Activated CD4-positive, alpha-beta memory T cell treated with anti-CD3 and anti-CD28 coated beads for 36 hours (primary cell): Measurements from ENCODE around the gene PACSIN1. TPM values are rescaled to one million over a fixed set of nuclear protein-coding genes. Genes with fewer than 3 reads are reported as not detected.

Experiments used
- CTCF ChIA-PET: fragments of 350-600 bp; sonication (Branson Sonifier 250); formaldehyde crosslinking; loops from one replicate; lab custom pipeline; 2021; ENCODE audit warnings: antibody characterized with exemption, inconsistent platforms; lab: Charles Lee
- POLR2A ChIA-PET: fragments of 350-600 bp; sonication (Branson Sonifier 250); formaldehyde crosslinking; loops from one replicate; lab custom pipeline; 2021; ENCODE audit warnings: antibody characterized with exemption; lab: Charles Lee
- DNase-seq: peaks from one replicate; pipeline ENCODE4 v3.0.0-alpha.2; 2020
- H3K27ac Mint-ChIP-seq: one replicate; pipeline ENCODE4 v1.8.0; 2021; ENCODE audit warnings: mixed read lengths
- H3K27me3 Mint-ChIP-seq: one replicate; pipeline ENCODE4 v1.8.0; 2021; ENCODE audit warnings: mixed read lengths
- H3K36me3 Mint-ChIP-seq: one replicate; pipeline ENCODE4 v1.8.0; 2021; ENCODE audit warnings: mixed read lengths
- H3K4me1 Mint-ChIP-seq: one replicate; pipeline ENCODE4 v1.8.0; 2021; ENCODE audit warnings: low read depth, mixed read lengths
- H3K4me3 Mint-ChIP-seq: one replicate; pipeline ENCODE4 v1.8.0; 2021; ENCODE audit warnings: mild to moderate bottlenecking, mixed read lengths
- H3K9me3 Mint-ChIP-seq: one replicate; pipeline ENCODE4 v1.8.0; 2021; ENCODE audit warnings: mixed read lengths
- intact Hi-C: fragments of 100-400 bp; cut with micrococcal nuclease; formaldehyde crosslinking; loops from one replicate; pipeline ENCODE4 v1.15.1; 2023
- total RNA-seq, 2 experiments: library from RNA; stranded (reverse); gene quantifications; one replicate each; pipeline ENCODE4 v1.2.3, GENCODE V29; 2021

PACSIN1 gene
- total RNA-seq, 2 experiments from 2014 or later: 0.10 to 0.40 TPM

DNA sequence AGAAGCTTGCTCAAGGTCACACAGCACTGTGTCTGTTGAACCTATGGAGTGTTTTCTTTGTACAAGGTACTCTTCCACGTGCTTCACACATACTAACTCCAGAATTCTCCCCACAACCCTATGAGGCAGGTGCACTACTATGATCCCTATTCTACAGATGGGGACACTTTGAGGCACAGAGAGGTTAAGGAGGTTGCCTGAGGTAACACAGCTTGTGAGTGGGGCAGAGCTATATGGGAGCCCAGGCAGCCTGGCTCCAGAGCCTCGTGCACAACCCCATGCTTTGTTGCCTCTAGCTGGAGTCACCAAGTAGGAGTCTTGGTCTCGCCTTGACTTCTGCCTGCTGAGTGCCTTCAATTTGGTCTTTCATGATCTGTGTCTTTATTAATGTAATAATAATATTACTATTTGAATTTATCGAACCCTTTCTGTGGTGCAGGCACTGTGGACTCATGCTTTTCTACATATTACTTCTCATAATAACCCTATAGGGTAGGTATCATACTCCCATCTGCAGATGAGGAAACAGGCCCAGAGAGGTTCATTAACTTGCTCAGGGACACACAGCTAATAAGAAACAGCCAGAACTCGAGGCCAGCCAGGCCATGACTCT, 103.6 kb downstream of the PACSIN1 start:
- Mint-ChIP-seq H3K9me3 (no peaks in the 10 kb centered on the region), H3K4me3 (no peak overlapping the region), H3K4me1 (no peaks in the 10 kb centered on the region), H3K27me3 (peaks cover 2% of the 10 kb centered on the region), H3K36me3 (no peaks in the 10 kb centered on the region), H3K27ac (no peak overlapping the region)
- DNase-seq: no peak
- POLR2A ChIA-PET: no interaction called here
- intact Hi-C loops: no loop called here
- CTCF ChIA-PET: no interaction called here

DNA sequence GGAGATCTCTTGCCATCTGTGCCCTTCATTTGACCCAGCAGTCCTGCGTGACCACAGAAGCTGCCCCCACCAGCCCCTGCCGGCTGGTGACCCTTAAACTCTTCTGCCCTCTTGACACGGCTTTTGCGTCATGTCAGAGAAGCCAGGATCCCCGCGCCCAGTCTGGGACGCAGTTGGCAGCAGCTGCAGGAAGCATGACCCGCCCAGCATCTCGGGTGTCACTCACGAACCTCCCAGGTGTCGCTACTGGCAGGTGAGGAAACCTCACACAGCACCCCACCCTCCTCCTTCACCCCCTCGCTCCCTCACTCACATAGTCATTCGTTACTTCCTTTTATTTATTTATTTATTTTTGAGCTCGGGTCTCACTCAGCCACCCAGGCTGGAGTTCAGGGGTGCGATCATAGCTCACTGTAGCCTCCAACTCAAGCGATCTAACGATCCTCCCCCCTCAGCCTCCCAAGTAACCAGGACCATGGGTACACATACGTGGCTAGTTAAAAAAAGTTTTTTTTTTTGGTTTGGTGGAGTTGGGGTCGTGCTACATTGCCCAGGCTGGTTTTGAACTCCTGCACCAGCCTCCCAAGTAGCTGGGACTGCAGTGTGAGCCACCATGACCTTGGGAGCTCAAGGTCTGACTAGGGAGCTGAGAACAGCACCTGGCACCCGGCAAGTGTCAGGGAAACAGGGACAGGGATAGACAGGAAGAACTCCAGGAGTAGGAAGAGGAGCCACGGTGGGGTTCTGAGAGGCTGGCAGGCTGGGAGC, 104.4 kb downstream of the PACSIN1 start:
- CTCF ChIA-PET: no interaction called here
- intact Hi-C loops: no loop called here
- no peaks in the 10 kb centered on the region for H3K36me3 Mint-ChIP-seq
- no peak overlapping the region for H3K27ac Mint-ChIP-seq
- POLR2A ChIA-PET: no interaction called here
- DNase-seq: no peak
- no peak overlapping the region for H3K4me3 Mint-ChIP-seq
- H3K4me1 Mint-ChIP-seq: no peaks in the 10 kb centered on the region
- H3K9me3 Mint-ChIP-seq: no peaks in the 10 kb centered on the region
- peaks cover 2% of the 10 kb centered on the region for H3K27me3 Mint-ChIP-seq

DNA sequence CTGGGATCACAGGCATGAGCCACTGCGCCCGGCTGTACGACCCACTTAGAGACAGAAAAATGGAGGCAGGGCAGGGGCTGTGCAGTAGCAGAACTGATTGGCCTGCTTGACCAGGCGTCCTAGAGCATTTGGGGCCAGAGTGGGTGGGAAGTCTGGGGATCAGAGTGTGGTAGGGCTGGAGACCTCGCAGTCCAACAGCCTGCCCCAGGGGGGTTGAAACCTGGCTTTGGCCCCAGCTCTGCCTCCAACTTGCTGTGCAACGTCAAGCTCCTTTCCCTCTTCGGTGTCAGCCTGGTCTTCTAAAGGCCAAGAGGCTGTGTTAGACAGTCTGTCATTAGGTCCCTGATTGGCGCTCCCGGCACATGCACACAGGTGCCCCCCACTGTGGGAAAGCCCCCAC, 105.5 kb downstream of the PACSIN1 start:
- ChIA-PET POLR2A (no interaction called here), CTCF (interaction anchor here (0.7 kb wide), 1 partner anchor 233 kb away, joined by 4 read pairs; no protein-coding TSS in a partner anchor)
- Mint-ChIP-seq H3K27ac (no peak overlapping the region), H3K4me1 (no peaks in the 10 kb centered on the region), H3K36me3 (no peaks in the 10 kb centered on the region), H3K27me3 (peaks cover 2% of the 10 kb centered on the region), H3K4me3 (no peak overlapping the region), H3K9me3 (no peaks in the 10 kb centered on the region)
- no peak for DNase-seq
- intact Hi-C loops: no loop called here

DNA sequence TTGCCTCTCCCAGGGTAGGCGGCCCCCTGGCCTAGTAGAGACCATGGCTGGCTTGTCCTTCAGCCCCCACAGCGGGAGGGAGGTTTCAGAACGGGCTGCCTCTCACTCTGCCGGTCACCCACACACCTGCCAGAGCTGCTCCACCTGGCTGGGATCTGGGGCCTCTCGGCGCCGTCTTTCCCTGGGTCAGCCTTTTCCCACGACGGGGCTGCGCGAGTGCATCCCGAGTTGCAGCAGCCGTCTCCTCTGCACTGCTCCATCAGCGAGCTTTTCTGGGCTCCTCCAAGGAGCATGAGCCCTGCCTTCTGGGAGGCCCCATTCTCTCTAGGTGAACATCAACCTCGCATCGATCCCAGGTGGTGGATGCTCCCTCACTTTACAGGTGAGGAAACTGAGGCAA, 106.1 kb downstream of the PACSIN1 start:
- ChIA-PET CTCF (no interaction called here), POLR2A (no interaction called here)
- Mint-ChIP-seq H3K36me3 (no peaks in the 10 kb centered on the region), H3K9me3 (no peaks in the 10 kb centered on the region), H3K4me3 (no peak overlapping the region), H3K4me1 (no peaks in the 10 kb centered on the region), H3K27ac (no peak overlapping the region), H3K27me3 (peaks cover 2% of the 10 kb centered on the region)
- intact Hi-C loops: no loop called here
- no peak for DNase-seq

DNA sequence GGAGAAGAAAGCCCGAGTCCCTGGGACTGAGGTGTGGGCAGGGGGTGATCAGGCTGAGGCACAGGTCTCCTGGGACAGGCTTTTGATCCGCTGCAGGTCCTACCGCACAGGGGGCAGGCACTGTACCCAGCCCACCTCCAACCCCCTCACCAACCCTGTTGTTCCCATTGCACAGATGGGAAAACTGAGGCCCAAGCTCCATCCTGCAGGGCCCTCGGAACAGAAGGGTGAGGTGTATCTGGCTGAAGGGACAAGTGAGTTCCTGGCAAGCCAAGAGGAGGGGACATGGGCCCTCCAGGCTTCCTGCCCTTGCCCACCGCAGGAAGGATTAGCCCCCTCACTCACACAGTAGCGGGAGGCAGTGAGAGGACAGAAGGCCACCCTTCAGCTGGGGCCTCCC, 106.7 kb downstream of the PACSIN1 start:
- H3K36me3 Mint-ChIP-seq: no peaks in the 10 kb centered on the region
- H3K27ac Mint-ChIP-seq: no peak overlapping the region
- ChIA-PET POLR2A (no interaction called here), CTCF (no interaction called here)
- intact Hi-C loops: no loop called here
- no peak overlapping the region for H3K4me3 Mint-ChIP-seq
- H3K4me1 Mint-ChIP-seq: no peaks in the 10 kb centered on the region
- DNase-seq: no peak
- H3K9me3 Mint-ChIP-seq: no peaks in the 10 kb centered on the region
- peaks cover 2% of the 10 kb centered on the region for H3K27me3 Mint-ChIP-seq

DNA sequence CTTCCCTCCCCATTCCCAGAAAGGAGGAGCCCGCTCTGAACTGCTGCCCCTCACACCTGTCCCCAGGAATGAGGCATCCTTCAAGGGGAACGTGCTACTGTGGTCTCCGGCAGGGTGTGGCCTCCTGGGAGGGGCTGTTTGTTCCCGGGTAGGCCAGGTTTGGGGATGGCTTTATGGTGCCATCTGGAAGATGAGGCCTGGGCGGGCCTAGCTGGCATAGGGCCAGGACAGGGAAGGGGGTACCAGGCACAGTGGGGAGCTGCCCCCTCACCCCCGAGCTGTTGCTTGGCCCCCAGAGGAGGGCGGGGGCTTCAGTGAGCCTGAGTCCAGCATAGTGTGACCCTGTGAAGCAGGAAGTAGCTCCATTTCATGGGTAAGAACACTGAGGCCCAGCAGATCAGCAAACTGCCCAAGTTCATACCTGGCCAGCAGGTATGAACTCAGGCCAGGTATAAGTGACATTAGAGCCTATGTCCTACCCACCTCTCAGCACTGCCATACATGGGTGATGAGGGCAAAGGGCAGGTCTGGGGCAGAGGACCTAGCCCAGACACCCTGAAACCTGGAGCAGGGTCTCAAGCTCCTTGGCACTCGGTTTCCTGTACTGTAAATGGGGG, 107.8 kb downstream of the PACSIN1 start:
- H3K4me1 Mint-ChIP-seq: no peaks in the 10 kb centered on the region
- POLR2A ChIA-PET: no interaction called here
- no peaks in the 10 kb centered on the region for H3K36me3 Mint-ChIP-seq
- no peak overlapping the region for H3K4me3 Mint-ChIP-seq
- peaks cover 2% of the 10 kb centered on the region for H3K27me3 Mint-ChIP-seq
- CTCF ChIA-PET: interaction anchor here (1.3 kb wide), 1 partner anchor 114 kb away, joined by 3 read pairs; no protein-coding TSS in a partner anchor
- no peaks in the 10 kb centered on the region for H3K9me3 Mint-ChIP-seq
- no peak overlapping the region for H3K27ac Mint-ChIP-seq
- no peak for DNase-seq
- intact Hi-C loops: no loop called here

DNA sequence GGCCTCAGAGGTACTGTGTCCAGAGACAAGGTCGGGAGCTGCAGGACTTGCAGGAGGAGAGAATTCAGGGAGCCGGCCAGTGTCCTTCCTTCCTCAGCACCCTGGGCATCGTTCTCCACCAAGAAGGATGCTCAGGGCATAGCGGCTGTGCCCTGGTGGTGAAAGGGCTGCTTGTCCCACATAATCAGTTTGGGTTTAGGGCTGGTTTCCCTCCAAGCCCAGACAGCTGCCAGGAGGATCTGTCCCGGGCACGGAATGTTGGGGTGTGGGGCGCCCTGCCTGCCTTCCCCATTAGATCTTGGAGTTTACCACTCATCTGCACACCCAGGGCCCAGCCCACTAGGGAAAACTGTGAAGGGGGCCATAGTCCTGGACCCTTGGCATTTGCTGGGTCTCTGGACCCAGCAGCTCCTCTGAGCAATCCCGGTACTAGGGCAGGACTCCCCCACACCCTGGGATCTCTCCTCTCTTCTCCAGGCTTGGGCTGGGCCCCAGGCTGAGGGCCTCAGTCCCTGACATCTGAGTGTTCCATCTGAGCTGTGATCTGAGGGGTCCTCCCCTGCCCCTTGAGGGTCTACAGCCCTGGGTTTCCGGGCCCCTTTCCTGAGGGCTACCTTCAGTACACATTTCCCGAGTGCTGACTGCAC, 108.9 kb downstream of the PACSIN1 start:
- no peaks in the 10 kb centered on the region for H3K4me1 Mint-ChIP-seq

DNA sequence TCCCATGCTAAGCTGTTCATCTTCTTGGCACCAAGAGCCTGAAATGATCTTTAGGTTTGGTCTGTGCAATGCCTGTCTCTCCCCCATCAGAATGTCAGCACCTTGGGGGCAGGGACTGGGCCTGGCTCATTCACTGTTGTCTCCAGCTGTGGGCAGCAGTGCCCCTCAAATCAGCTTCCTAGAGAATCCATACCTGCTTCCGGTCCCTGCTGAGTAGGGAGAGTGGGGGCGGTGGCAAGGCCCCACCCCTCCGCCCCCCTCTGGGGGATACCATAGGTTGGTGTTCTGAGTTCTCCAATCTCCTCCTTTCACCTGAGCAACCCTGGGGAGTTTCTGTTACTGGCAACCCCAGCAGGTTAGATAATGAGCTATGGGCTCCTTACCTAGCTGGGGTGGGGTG, 109.5 kb downstream of the PACSIN1 start:
- POLR2A ChIA-PET: no interaction called here
- Mint-ChIP-seq H3K36me3 (no peaks in the 10 kb centered on the region), H3K4me3 (no peak overlapping the region), H3K27me3 (peaks cover 2% of the 10 kb centered on the region), H3K4me1 (no peaks in the 10 kb centered on the region), H3K9me3 (no peaks in the 10 kb centered on the region), H3K27ac (no peak overlapping the region)
- CTCF ChIA-PET: no interaction called here
- intact Hi-C loops: no loop called here
- no peak for DNase-seq

More for the DNA sequence above, 108.9 kb downstream of the PACSIN1 start:
- H3K9me3 Mint-ChIP-seq: no peaks in the 10 kb centered on the region
- H3K36me3 Mint-ChIP-seq: no peaks in the 10 kb centered on the region
- intact Hi-C loops: no loop called here
- DNase-seq: no peak
- H3K27me3 Mint-ChIP-seq: peaks cover 2% of the 10 kb centered on the region
- no peak overlapping the region for H3K4me3 Mint-ChIP-seq
- ChIA-PET POLR2A (no interaction called here), CTCF (no interaction called here)
- H3K27ac Mint-ChIP-seq: no peak overlapping the region

DNA sequence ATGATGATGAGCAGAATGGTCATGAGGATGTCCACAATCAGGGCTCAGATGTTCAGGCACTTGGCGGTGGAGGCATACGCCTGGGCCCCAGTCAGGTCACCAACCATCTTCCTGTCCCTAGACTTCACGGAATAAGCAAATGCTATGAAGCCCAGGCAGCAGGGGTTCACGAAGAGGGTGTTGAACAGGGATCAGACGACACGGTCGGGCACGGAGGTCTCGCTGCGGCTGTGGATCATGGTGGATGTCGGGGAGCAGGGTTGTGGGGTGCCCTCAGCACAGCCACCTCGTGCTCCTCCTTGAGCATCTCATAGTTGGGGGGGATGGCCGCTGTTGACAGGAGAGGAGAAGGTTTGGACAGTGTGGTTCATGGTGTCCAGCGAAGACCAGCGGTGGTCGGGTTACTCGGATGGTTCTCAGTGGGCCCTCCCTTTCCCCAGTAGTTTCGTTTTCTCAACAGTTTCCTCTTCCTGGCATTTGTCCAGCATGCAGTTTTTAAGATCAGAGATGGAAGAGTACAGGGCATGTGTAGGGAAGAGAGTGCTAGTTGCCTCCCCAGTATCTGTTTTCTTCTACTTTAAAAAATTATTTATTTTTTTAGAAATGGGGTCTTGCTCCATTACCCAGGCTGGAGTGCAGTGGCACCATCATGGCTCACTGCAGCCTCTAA, 110.5 kb downstream of the PACSIN1 start:
- no peaks in the 10 kb centered on the region for H3K27me3 Mint-ChIP-seq
- intact Hi-C loops: no loop called here
- H3K36me3 Mint-ChIP-seq: no peaks in the 10 kb centered on the region
- ChIA-PET CTCF (no interaction called here), POLR2A (no interaction called here)
- H3K4me1 Mint-ChIP-seq: no peaks in the 10 kb centered on the region
- H3K9me3 Mint-ChIP-seq: no peaks in the 10 kb centered on the region
- no peak overlapping the region for H3K27ac Mint-ChIP-seq
- H3K4me3 Mint-ChIP-seq: no peak overlapping the region
- no peak for DNase-seq

DNA sequence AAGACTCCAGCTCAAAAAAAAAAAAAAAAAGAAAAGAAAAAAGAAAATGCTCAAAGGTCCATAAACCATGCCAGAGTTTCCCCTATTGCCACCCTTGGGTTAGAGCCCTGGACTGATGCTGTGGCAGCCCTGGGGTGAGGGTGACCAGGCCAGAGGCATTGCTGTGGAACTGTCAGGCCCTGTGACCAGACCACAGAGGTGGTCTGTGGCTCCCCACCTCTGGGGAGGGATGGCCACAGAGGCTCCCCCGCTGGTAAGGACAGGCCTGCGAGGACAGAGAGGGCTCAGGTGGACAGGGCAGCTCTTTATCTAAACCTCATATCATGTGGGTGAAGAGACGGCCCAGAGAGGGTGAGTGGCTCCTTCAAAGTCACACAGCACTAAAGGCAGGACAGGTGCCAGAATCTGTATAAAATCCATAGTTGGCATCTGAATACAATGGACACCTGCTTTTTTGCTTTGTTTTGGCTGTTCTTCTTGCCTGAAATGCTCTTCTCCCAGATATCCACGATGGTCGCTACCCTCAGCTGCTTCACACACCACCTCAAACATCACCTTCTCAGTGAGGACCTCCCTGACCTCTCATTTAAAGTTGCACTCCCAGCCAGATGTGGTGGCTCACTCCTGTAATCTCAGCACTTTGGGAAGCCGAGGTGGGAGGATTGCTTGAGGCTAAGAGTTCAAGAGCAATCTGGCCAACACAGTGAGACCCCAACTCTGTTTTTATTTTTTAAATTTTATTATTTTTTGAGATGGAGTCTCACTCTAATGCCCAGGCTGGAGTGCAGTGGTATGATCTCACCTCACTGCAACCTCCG, 112.8 kb downstream of the PACSIN1 start:
- CTCF ChIA-PET: no interaction called here
- intact Hi-C loops: no loop called here
- no peak overlapping the region for H3K4me3 Mint-ChIP-seq
- no peak for DNase-seq
- POLR2A ChIA-PET: no interaction called here
- no peaks in the 10 kb centered on the region for H3K27me3 Mint-ChIP-seq
- no peak overlapping the region for H3K27ac Mint-ChIP-seq
- H3K4me1 Mint-ChIP-seq: no peaks in the 10 kb centered on the region
- no peaks in the 10 kb centered on the region for H3K36me3 Mint-ChIP-seq
- no peaks in the 10 kb centered on the region for H3K9me3 Mint-ChIP-seq

DNA sequence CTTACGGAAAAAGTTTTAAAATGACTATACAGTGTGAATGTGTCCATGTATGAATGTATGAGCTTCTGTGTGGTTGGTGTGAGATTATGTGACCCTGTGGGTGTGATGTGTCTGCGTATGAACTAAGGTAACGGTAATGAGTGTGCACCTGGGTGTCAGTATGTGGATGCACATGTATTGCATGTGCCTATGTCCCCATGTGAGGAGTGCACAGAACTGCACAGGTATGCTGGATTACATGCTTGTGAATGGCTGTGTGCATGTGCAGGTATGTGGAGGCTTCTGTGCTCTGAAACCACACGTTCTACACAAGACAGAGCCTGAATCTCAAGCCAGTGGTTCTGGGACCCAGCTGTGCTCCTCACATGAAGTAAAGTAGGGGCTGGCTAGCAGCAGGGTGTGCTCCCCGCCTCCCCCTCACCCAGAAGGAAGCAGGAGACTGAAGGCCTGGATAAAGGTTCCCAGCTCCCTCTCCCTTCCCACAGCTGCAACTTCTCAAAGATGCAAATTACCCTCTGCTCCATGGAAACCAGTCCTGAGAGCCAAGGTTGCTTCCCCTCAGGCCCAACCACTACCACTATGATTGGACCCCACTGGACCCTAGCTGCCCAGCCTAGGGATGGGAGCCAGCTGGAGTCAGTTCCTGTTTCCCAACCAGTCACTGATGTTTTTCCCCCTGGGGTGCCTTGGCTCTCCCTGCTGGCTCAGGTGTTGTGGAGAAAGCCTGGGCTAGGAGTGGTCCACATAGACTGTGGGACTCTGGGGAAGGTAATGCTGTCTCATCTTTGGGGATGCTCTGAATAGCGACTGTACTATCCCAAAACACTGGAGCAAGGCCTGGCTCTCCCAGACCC, 115.1 kb downstream of the PACSIN1 start:
- Mint-ChIP-seq H3K36me3 (no peaks in the 10 kb centered on the region), H3K27ac (no peak overlapping the region), H3K27me3 (no peaks in the 10 kb centered on the region), H3K4me1 (no peaks in the 10 kb centered on the region), H3K9me3 (no peaks in the 10 kb centered on the region), H3K4me3 (no peak overlapping the region)
- intact Hi-C loops: no loop called here
- CTCF ChIA-PET: interaction anchor here (1.1 kb wide), 2 partner anchors 13 to 29 kb away, joined by 3 read pairs; no protein-coding TSS in a partner anchor
- no peak for DNase-seq
- POLR2A ChIA-PET: no interaction called here
